Cardiac muscle cell (in vitro differentiated cells and primary cell): Measurements from ENCODE around the gene TRIM4. TPM values are rescaled to one million over a fixed set of nuclear protein-coding genes. Genes with fewer than 3 reads are reported as not detected.
"Not testable (repeated sequence)": the region's sequence is repeated elsewhere in the genome, so short reads cannot be mapped to it uniquely, and the experiment has no call there.

Experiments used
- DNase-seq, 2 donors: peaks; one replicate each; pipeline versions ENCODE4 v3.0.0 to v3.0.0-alpha.2; 2010 to 2017; ENCODE audit warnings: low read depth in 1 of 2, low spot score in 1 of 2
- H3K27ac ChIP-seq: fragments of 200-600 bp; sonication (generic); 2 replicates; pipeline ENCODE4 v1.5.1; 2016
- H3K27me3 ChIP-seq: fragments of 200-600 bp; sonication (generic); 2 replicates; pipeline ENCODE4 v1.6.0; 2016; ENCODE audit warnings: control low read depth
- H3K36me3 ChIP-seq: fragments of 200-600 bp; sonication (generic); 2 replicates; pipeline ENCODE4 v1.5.1; 2016; ENCODE audit warnings: control low read depth
- H3K4me1 ChIP-seq: fragments of 200-600 bp; sonication (generic); 2 replicates; pipeline ENCODE4 v1.8.1; 2017; ENCODE audit warnings: low read depth, mild to moderate bottlenecking, mixed run types
- H3K4me3 ChIP-seq: fragments of 200-600 bp; sonication (generic); 2 replicates; pipeline ENCODE4 v1.5.1; 2016; ENCODE audit warnings: mild to moderate bottlenecking
- H3K9me3 ChIP-seq: fragments of 200-600 bp; sonication (generic); 2 replicates; pipeline ENCODE4 v1.5.1; 2017; ENCODE audit warnings: low read depth, mild to moderate bottlenecking, control low read depth
- CTCF ChIP-seq: IDR thresholded peaks from 2 replicates; pipeline ENCODE4 v1.5.1; 2012; ENCODE audit warnings: low read depth, mild to moderate bottlenecking, low read length
- polyA plus RNA-seq: library from polyadenylated mRNA; unstranded; fragments of >200 nt; fragmentation: Nextera tagmentation; extraction: Ambion mirVana; gene quantifications from 2 replicates; pipeline ENCODE4 v1.2.1, GENCODE V29; 2016
- total RNA-seq: library from RNA; depleted of rRNA; stranded (reverse); fragments of >200 nt; gene quantifications from 2 replicates; pipeline ENCODE4 v1.2.3, GENCODE V29; 2016

The TRIM4 gene
- total and polyA plus RNA-seq, 2 experiments from 2014 or later, result 4.0 to 6.0 TPM

GRCh38 chr7:99949645-99950228 lies 30.4 kb upstream of the TRIM4 start:
- DNase-seq, result peak in 1 of 2 donors; percentile 38
- no peak overlapping the region for H3K27ac ChIP-seq
- no peak overlapping the region for H3K4me3 ChIP-seq
- no peaks in the 10 kb centered on the region for H3K4me1 ChIP-seq
- peak; percentile 40 for TF ChIP-seq CTCF
- no peaks in the 10 kb centered on the region for H3K36me3 ChIP-seq
- H3K27me3 ChIP-seq, result no peaks in the 10 kb centered on the region
- no peaks in the 10 kb centered on the region for H3K9me3 ChIP-seq

GRCh38 chr7:99947608-99948007 lies 28.3 kb upstream of the TRIM4 start:
- TF ChIP-seq CTCF, result no peak
- DNase-seq, result no peak
- H3K27ac ChIP-seq, result no peak overlapping the region
- H3K4me1 ChIP-seq, result no peaks in the 10 kb centered on the region
- H3K4me3 ChIP-seq, result no peak overlapping the region
- no peaks in the 10 kb centered on the region for H3K36me3 ChIP-seq
- no peaks in the 10 kb centered on the region for H3K27me3 ChIP-seq
- H3K9me3 ChIP-seq, result no peaks in the 10 kb centered on the region

- no peak overlapping the region for H3K27ac ChIP-seq
- H3K4me3 ChIP-seq, result no peak overlapping the region
- no peak for DNase-seq
Measured at GRCh38 chr7:99944497-99945070, 25.3 kb upstream of the TRIM4 start.

GRCh38 chr7:99943641-99944496 lies 24.5 kb upstream of the TRIM4 start:
- no peak for TF ChIP-seq CTCF
- Histone ChIP-seq H3K4me1 (no peaks in the 10 kb centered on the region), H3K27ac (no peak overlapping the region), H3K9me3 (no peaks in the 10 kb centered on the region), H3K36me3 (no peaks in the 10 kb centered on the region), H3K4me3 (no peak overlapping the region), H3K27me3 (no peaks in the 10 kb centered on the region)
- no peak for DNase-seq

More at GRCh38 chr7:99944497-99945070, 25.3 kb upstream of the TRIM4 start:
- no peak for TF ChIP-seq CTCF
- Histone ChIP-seq H3K4me1 (no peaks in the 10 kb centered on the region), H3K9me3 (no peaks in the 10 kb centered on the region), H3K27me3 (no peaks in the 10 kb centered on the region), H3K36me3 (no peaks in the 10 kb centered on the region)

- H3K27me3 ChIP-seq, result no peaks in the 10 kb centered on the region
- no peak overlapping the region for H3K4me3 ChIP-seq
- H3K27ac ChIP-seq, result no peak overlapping the region
- H3K9me3 ChIP-seq, result no peaks in the 10 kb centered on the region
- TF ChIP-seq CTCF, result no peak
- DNase-seq, result no peak
- no peaks in the 10 kb centered on the region for H3K36me3 ChIP-seq
- H3K4me1 ChIP-seq, result no peaks in the 10 kb centered on the region
Measured at GRCh38 chr7:99938296-99938695, 19.0 kb upstream of the TRIM4 start.

- H3K27me3 ChIP-seq, H3K4me1 ChIP-seq, H3K36me3 ChIP-seq, H3K9me3 ChIP-seq, H3K27ac ChIP-seq, H3K4me3 ChIP-seq: not testable (repeated sequence)
- peak in 1 of 2 donors; percentile 34 for DNase-seq
Measured at GRCh38 chr7:99935009-99935408, 15.7 kb upstream of the TRIM4 start.
